NCI-H345 (cell line): ENCODE measurements around the gene DHX57.

Source experiments
- DNase-seq: peaks from one replicate; lab custom pipeline; 2025; lab: John Stamatoyannopoulos, UW

The DHX57 gene

DNA sequence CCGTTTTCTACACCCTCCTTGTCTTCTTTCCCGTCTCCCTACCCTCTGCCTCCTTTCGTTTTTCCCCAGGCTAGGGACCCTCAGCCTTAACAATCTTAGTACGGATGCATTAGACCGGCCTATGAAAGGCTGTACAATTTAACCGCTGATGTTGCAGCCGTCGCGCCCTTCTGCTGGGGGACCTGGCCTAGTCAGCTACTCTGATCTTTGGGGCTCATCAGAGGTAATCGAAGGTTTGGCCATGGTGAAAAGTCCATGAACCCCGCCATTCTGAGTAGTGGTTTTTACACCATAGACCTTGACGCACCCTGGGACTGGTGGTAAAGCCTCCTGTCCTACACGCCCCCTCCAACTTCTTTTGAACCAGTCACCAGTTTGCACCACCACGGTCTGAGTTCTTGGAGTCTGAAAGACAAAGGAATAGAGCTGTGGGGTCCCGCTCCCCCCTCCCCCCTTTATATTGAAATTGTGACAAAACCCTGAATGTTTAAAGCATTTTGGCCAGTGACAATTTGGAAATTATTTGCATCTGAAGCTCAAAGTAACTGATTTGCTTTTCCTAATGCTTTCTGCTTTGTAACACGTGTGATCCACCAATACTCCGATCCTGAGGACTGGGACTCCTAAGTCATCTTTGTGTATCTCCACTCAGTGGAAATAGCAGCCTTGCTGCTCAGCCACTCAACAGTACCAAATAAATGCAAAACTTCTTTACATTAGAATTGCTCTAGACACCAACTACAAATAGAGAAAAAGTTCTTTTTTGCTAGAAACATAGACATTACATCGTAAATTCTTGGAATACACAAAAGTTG, 123.9 kb downstream of the DHX57 start:
- DNase-seq: no peak

DNA sequence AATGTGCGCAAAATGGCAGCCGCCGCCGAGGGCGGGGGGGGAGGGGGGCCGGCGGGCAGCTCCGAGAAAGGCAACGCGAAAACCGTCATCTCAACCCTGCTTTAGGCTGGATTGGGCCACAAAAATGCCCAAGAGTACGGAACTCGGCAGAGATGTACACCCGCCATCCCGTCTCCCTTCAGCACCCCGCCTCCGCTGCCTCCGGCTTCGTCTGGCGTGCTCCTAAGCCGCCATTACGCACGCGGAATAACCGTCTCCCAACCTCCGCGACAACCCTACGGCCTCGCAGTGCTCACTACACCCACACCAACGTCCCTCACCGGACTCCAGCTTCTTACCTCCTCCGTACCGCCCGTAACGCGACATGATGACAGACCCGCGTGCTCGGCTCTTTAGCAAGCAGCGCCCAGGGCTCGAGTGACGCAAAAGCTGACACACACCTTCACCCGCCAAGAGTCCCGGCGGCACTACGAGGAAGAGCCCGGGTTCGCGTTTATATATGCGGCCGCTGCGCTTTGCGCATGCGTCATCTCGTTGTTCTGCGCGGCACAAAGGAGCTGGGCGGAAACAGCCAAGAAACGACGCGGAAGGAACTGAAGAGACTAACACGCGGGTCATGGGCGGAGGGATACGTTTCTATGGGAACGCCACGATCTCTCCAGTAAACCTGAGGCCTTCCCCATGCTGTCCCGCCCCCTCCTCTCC, 124.7 kb downstream of the DHX57 start, which contains the start of gene SRSF7:
TSS of gene SRSF7 (minus strand) at position 471 of the 705 bp plus-strand sequence. CDS start at position 366, 105 bp downstream.
- DNase-seq: peak; percentile 99

- DNase-seq: peak; percentile 31
These were observed 125.5 kb downstream of the DHX57 start for GRCh38 chr2:38750011-38750890.

DNA sequence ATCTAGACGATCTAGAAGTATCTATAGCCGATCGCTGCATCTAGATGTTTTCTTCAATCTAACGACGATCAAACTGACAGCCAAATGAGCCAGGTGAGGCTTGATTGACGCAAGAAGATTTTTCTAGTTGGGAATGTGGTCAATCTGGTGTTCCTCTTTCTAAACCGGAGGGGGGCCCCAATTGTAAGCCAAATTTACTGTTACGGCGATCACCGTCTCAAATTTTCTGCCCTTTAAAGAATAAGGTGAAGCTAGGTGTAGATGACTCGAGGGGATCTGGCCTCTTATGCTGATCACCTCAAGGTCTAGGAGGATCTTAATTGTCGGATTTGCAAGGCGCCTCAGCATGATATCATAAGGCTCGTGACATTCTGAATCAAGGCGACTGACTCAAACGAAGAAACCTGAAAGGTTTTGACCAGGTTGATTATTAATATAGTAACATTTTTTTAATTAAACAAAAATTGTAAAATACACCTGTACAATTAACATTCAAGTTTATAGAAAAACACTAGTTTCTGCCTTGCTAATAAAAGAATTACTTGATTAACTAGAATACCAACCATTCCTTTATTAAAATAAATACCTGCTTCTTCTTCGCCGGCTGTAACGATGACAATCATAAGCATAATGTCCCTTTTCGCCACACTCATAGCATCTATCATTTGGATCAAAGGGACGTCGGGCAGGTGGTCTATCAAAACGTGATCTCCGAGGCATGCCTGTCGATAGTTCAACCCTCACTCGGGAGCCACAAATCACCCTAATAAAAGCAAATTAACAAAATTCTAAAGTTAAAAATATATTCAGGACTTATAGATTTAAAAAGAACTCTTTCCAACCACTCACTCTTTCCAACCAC, 126.6 kb downstream of the DHX57 start:
- no peak for DNase-seq

GRCh38 chr2:38748391-38748790, 127.3 kb downstream of the DHX57 start:
- DNase-seq: no peak

DNA sequence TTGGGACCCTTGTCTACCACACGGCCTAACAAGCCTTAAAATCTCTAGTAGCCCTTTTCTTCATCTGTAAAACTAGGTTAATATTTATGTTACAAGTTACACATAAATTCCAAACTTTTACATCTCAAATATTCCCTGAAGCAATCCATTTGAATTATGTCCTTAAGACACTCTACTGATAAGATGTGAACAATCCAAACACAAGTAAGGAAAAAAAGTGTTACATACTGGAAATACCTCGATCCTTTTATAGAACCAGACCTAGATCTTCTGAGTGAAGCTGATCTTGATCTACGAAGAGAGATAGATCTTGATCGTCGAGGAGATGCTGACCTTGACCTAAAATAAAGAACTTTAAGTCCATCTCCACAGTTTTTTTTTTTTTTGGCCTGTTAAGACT, 127.9 kb downstream of the DHX57 start:
- no peak for DNase-seq
